AG10803 (cell line): ENCODE results near the gene STK24.

Source experiments
- DNase-seq: peaks from one replicate; pipeline ENCODE4 v3.0.0; 2010; ENCODE audit warnings: low read depth
- H3K4me3 ChIP-seq: 2 replicates; pipeline ENCODE4 v1.5.1; 2011; ENCODE audit warnings: mild to moderate bottlenecking, low read length, control low read depth
- TF ChIP-seq, protein P1 (sequence below): conservative IDR thresholded peaks from 2 replicates; pipeline ENCODE4 v1.5.1; 2011; ENCODE audit warnings: mild to moderate bottlenecking, low read length, control low read depth, inconsistent platforms

The STK24 gene

DNA sequence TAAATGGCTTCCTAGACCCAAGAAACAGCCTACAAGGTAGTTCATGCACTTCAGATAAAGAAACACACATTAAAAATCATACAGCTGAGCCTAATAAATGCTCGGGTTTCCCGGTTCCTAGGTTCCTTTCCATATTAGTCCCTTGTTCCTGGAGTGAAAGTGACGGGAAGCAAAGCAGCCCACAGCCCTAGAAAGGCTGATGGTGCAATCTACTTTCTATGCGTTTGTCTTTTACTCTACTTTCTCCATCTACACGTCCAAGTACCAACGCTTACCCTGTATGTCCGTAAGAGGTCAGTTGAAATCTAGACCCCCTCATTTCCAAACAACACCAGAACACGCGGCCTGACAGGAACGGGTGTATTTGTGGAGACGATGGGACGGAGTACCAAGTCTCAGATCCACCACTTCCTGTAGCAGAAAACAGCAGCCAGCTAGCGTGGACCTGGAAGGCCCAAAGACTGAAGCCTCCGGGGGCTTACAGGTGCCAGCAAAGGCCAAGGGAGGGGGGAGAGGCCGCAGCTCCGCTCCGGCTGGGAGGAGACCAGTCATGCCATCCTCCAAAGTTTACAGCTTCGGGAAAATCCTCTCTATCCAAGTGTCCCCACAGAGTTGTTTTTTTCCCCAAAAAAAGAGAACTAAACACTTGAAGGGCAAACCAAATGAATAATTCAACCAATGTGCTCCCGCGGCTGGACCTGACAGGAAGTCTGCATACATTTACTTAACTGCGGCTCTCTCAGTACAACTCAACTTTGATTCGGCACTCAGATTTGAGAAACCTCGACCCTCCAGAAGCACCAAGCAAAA, 34.1 kb downstream of the STK24 start:
- no peak overlapping the region; the same call in 1 of the 2 replicates for H3K4me3 ChIP-seq
- TF ChIP-seq, protein P1, sequence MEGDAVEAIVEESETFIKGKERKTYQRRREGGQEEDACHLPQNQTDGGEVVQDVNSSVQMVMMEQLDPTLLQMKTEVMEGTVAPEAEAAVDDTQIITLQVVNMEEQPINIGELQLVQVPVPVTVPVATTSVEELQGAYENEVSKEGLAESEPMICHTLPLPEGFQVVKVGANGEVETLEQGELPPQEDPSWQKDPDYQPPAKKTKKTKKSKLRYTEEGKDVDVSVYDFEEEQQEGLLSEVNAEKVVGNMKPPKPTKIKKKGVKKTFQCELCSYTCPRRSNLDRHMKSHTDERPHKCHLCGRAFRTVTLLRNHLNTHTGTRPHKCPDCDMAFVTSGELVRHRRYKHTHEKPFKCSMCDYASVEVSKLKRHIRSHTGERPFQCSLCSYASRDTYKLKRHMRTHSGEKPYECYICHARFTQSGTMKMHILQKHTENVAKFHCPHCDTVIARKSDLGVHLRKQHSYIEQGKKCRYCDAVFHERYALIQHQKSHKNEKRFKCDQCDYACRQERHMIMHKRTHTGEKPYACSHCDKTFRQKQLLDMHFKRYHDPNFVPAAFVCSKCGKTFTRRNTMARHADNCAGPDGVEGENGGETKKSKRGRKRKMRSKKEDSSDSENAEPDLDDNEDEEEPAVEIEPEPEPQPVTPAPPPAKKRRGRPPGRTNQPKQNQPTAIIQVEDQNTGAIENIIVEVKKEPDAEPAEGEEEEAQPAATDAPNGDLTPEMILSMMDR = no peak
- DNase-seq = no peak

- no peak for DNase-seq
- TF ChIP-seq, protein P1 = 0 out of 2 replicates have a peak, but pooled peaks have one; percentile 25
Observed at GRCh38 chr13:98541701-98542203, 35.2 kb downstream of the STK24 start.

GRCh38 chr13:98541191-98541590, 35.7 kb downstream of the STK24 start:
- H3K4me3 ChIP-seq = no peak overlapping the region
- TF ChIP-seq, protein P1 = no peak
- DNase-seq = peak; percentile 61

More at GRCh38 chr13:98541701-98542203, 35.2 kb downstream of the STK24 start:
- no peak overlapping the region for H3K4me3 ChIP-seq

- DNase-seq = no peak
- no peak overlapping the region for H3K4me3 ChIP-seq
- TF ChIP-seq, protein P1 = no peak
Observed at GRCh38 chr13:98540476-98540875, 36.4 kb downstream of the STK24 start.

DNA sequence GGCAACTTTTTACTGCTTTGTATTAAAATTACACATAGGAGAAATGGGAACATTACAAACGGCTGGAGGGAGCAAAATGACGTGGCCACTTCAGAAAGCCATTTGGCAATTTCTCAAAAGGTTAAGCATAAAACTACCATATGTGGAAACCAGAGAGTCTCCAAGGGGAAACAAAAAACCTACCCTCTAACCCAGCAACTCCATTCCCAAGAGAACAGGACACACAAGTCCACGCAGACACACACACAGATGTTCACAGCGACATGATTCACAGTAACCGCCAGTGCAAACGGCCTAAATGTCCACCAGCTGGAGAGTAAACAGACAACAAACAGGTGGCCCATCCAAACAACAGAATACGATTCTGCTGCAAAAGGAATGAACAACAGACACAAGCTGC, 37.2 kb downstream of the STK24 start:
- H3K4me3 ChIP-seq = no peak overlapping the region
- TF ChIP-seq, protein P1 = no peak
- peak; percentile 74 for DNase-seq

- DNase-seq = no peak
- TF ChIP-seq, protein P1 = no peak
- H3K4me3 ChIP-seq = no peak overlapping the region
Observed at GRCh38 chr13:98538876-98539275, 38.0 kb downstream of the STK24 start.

GRCh38 chr13:98537740-98538139, 39.2 kb downstream of the STK24 start:
- no peak overlapping the region for H3K4me3 ChIP-seq
- TF ChIP-seq, protein P1 = no peak
- DNase-seq = no peak
